MM.1S (cell line): ENCODE data around the gene NTM.

Source experiments
- DNase-seq: peaks from one replicate; pipeline ENCODE4 v3.0.0-alpha.2; 2015
- H2AFZ ChIP-seq: fragments of 300-600 bp; sonication (generic); 2 replicates; pipeline ENCODE4 v1.6.0; 2016; ENCODE audit warnings: antibody characterized with exemption, low read length
- H3F3A ChIP-seq: fragments of 300-600 bp; sonication (generic); 2 replicates; pipeline ENCODE4 v1.6.1; 2016; ENCODE audit warnings: mild to moderate bottlenecking, antibody characterized with exemption, low read length, moderate library complexity, mixed read lengths; ENCODE audit not compliant: insufficient read depth
- H3K27ac ChIP-seq: fragments of 300-600 bp; sonication (generic); 2 replicates; pipeline ENCODE4 v1.5.1; 2016; ENCODE audit warnings: mild to moderate bottlenecking, low read length
- H3K27me3 ChIP-seq: fragments of 300-600 bp; sonication (generic); replicated peaks from 2 replicates; pipeline ENCODE4 v1.6.0; 2016; ENCODE audit warnings: low read length; ENCODE audit not compliant: insufficient read depth
- H3K36me3 ChIP-seq: fragments of 300-600 bp; sonication (generic); replicated peaks from 2 replicates; pipeline ENCODE4 v1.6.1; 2016; ENCODE audit warnings: mild to moderate bottlenecking, low read length, mixed read lengths; ENCODE audit not compliant: insufficient read depth
- H3K4me1 ChIP-seq: fragments of 300-600 bp; sonication (generic); 2 replicates; pipeline ENCODE4 v1.6.1; 2016; ENCODE audit warnings: low read length, mixed read lengths
- H3K4me2 ChIP-seq: fragments of 300-600 bp; sonication (generic); 2 replicates; pipeline ENCODE4 v1.6.0; 2016; ENCODE audit warnings: low read depth, low read length
- H3K4me3 ChIP-seq: fragments of 300-600 bp; sonication (generic); 2 replicates; pipeline ENCODE4 v1.5.1; 2016; ENCODE audit warnings: low read length, mixed read lengths
- H3K79me2 ChIP-seq: fragments of 300-600 bp; sonication (generic); 2 replicates; pipeline ENCODE4 v1.6.1; 2016; ENCODE audit warnings: mixed run types, low read length, mixed read lengths
- H3K9ac ChIP-seq: fragments of 300-600 bp; sonication (generic); 2 replicates; pipeline ENCODE4 v1.6.1; 2016; ENCODE audit warnings: low read length, mixed read lengths
- H3K9me2 ChIP-seq: fragments of 300-600 bp; sonication (generic); replicated peaks from 2 replicates; pipeline ENCODE4 v1.6.1; 2016; ENCODE audit warnings: mild to moderate bottlenecking, low read length, mixed read lengths; ENCODE audit not compliant: insufficient read depth
- H3K9me3 ChIP-seq: fragments of 300-600 bp; sonication (generic); replicated peaks from 2 replicates; pipeline ENCODE4 v1.6.1; 2016; ENCODE audit warnings: mild to moderate bottlenecking, low read length, mixed read lengths; ENCODE audit not compliant: insufficient read depth
- H4K20me1 ChIP-seq: fragments of 300-600 bp; sonication (generic); 2 replicates; pipeline ENCODE4 v1.6.1; 2016; ENCODE audit warnings: mild to moderate bottlenecking, low read length, moderate library complexity, mixed read lengths; ENCODE audit not compliant: insufficient read depth
- CTCF ChIP-seq: fragments of 300-600 bp; sonication (generic); IDR thresholded peaks from 2 replicates; pipeline ENCODE4 v1.5.1; 2016; ENCODE audit warnings: antibody characterized with exemption, low read length, mixed read lengths
- EZH2 ChIP-seq: fragments of 300-600 bp; sonication (generic); optimal IDR thresholded peaks from 2 replicates; pipeline ENCODE3; 2017; ENCODE audit warnings: low read depth, mild to moderate bottlenecking, antibody characterized with exemption, low read length, mixed read lengths
- EZH2phosphoT487 ChIP-seq: fragments of 300-600 bp; sonication (generic); IDR thresholded peaks from 2 replicates; pipeline ENCODE4 v1.6.1; 2018; ENCODE audit warnings: antibody characterized with exemption, low read length

NTM gene

GRCh38 chr11:131672191-131672590 lies 301.8 kb downstream of the NTM start:
- Histone ChIP-seq H3K4me1 (no peaks in the 10 kb centered on the region), H3K4me3 (no peak overlapping the region), H3K27me3 (no peaks in the 10 kb centered on the region), H3K27ac (no peak overlapping the region), H3F3A (no peaks in the 10 kb centered on the region), H3K9me3 (no peaks in the 10 kb centered on the region), H3K4me2 (no peak overlapping the region), H3K9me2 (no peaks in the 10 kb centered on the region), H3K79me2 (no peaks in the 10 kb centered on the region), H2AFZ (no peak overlapping the region), H4K20me1 (no peaks in the 10 kb centered on the region), H3K36me3 (no peaks in the 10 kb centered on the region), H3K9ac (no peak overlapping the region)
- no peak for TF ChIP-seq CTCF
- TF ChIP-seq EZH2phosphoT487 = no peak
- TF ChIP-seq EZH2 = no peak
- DNase-seq = no peak

DNA sequence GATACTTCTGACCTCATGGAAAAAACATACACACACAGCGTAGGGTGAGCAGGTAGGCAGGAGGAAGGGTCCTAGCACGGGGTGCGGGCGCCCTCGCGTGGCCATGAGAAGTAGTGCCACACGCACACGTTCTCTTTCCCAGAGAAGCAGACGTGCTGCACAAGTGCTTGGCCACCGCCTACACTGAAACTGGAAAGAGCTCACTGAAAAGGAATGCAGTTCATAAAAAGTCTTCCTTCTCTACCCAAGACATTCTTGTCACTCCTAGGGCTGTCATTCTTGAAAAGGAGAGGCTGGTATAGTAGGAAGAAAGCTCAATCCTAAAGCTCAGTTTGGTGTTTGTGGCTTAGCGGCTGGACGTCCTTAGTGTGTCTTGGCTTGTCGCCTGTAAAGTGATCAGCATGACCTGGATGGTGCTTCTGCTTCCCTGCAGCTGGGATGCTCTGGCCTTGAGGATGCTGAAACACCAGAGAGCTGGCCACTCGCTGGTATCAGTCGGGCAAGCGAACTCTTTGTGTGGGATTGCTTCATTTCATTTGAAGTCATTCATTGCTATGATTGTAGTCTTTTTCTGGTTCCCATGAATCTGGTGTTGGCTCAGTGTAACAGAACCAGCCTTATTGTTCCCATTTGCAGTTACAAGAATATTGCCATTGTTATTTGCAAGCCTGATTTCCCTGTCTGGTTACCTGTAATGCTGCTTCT lies 303.8 kb downstream of the NTM start:
- Histone ChIP-seq H3K9me3 (no peaks in the 10 kb centered on the region), H4K20me1 (no peaks in the 10 kb centered on the region), H3K27me3 (no peaks in the 10 kb centered on the region), H3K4me2 (no peak overlapping the region), H3K4me3 (no peak overlapping the region), H3K9ac (no peak overlapping the region), H3K36me3 (no peaks in the 10 kb centered on the region), H3K27ac (no peak overlapping the region), H3K9me2 (no peaks in the 10 kb centered on the region), H3F3A (no peaks in the 10 kb centered on the region), H3K79me2 (no peaks in the 10 kb centered on the region), H3K4me1 (no peaks in the 10 kb centered on the region), H2AFZ (no peak overlapping the region)
- peak; percentile 56 for DNase-seq
- peak; percentile 94 for TF ChIP-seq CTCF
- TF ChIP-seq EZH2 = no peak
- no peak for TF ChIP-seq EZH2phosphoT487

DNA sequence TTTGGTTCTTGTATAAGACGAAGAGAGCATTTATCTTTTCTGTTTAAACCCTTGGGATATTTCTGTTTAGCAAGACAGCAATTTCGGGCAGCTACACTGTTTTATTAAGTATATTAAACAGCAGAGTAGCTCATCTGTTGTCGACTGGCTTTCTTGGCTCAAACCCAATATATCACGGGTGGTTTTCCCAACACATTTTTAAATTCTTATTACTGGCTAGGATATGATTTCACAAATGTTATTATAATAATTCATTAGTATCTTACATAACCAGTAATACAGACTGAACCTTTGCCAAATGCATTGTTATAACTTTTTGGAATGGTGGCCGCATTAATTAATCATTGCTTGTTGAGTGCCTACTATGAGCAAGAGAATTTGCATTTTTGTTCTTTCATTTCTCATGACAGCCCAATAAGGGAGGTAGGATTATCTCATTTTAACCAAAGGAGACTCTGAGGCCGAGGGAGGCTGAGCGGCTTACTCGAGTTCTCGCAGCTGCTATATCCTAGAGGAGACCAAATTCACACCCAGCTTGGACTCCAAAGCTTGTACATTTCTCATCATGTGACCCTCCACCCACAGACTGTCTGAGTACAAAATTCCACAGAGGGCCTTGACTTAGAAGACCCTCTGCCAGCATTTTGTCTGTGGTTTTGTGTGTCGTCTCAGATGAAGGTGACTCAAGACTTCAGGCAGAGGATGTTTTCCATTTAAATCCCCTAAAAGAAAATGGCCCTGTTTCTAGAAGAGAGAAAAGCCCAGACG lies 304.9 kb downstream of the NTM start:
- Histone ChIP-seq H3K36me3 (no peaks in the 10 kb centered on the region), H3K9me2 (no peaks in the 10 kb centered on the region), H3K9me3 (no peaks in the 10 kb centered on the region), H4K20me1 (no peaks in the 10 kb centered on the region), H3K4me1 (no peaks in the 10 kb centered on the region), H3K27me3 (no peaks in the 10 kb centered on the region), H3K9ac (no peak overlapping the region), H3K79me2 (no peaks in the 10 kb centered on the region), H3K4me2 (no peak overlapping the region), H2AFZ (no peak overlapping the region), H3K4me3 (no peak overlapping the region), H3F3A (no peaks in the 10 kb centered on the region), H3K27ac (no peak overlapping the region)
- TF ChIP-seq EZH2 = no peak
- no peak for TF ChIP-seq CTCF
- TF ChIP-seq EZH2phosphoT487 = no peak
- no peak for DNase-seq
